HL-60 (cell line): Measurements from ENCODE around the gene MARCHF9.

Source experiments
- DNase-seq, 2 experiments: peaks; one replicate each; pipeline ENCODE4 v3.0.0-alpha.2; 2010 to 2020; ENCODE audit warnings: low read depth in 1 of 2, low spot score in 1 of 2
- H3K27ac ChIP-seq: fragments of 250-450 bp; sonication (Bioruptor Pico); replicated peaks from 2 replicates; pipeline ENCODE4 v1.5.1; 2020; ENCODE audit warnings: mild to moderate bottlenecking, moderate library complexity
- H3K27me3 ChIP-seq: fragments of 250-450 bp; sonication (Bioruptor Pico); 2 replicates; pipeline ENCODE4 v1.5.1; 2021; ENCODE audit warnings: mild to moderate bottlenecking, moderate library complexity; ENCODE audit not compliant: insufficient read depth, poor library complexity, severe bottlenecking
- H3K4me3 ChIP-seq: replicated peaks from 2 replicates; pipeline ENCODE4 v1.5.1; 2011; ENCODE audit warnings: mild to moderate bottlenecking, control low read depth, low read length; ENCODE audit not compliant: insufficient read depth
- GABPA ChIP-seq: IDR thresholded peaks from 2 replicates; pipeline ENCODE4 v1.6.1; 2012; ENCODE audit warnings: low read depth
- POLR2AphosphoS5 ChIP-seq: IDR thresholded peaks from 2 replicates; pipeline ENCODE4 v1.6.1; 2012; ENCODE audit warnings: low read depth
- REST ChIP-seq: IDR thresholded peaks from 2 replicates; pipeline ENCODE4 v1.6.1; 2012; ENCODE audit warnings: low read depth; ENCODE audit not compliant: insufficient replicate concordance
- SPI1 ChIP-seq: IDR thresholded peaks from 2 replicates; pipeline ENCODE4 v1.6.1; 2012; ENCODE audit warnings: low read depth, mild to moderate bottlenecking, borderline replicate concordance
- TF ChIP-seq, protein P1 (sequence below): IDR thresholded peaks from one replicate; pipeline ENCODE4 v1.5.1; 2011; ENCODE audit warnings: low read length, control low read depth, inconsistent platforms; ENCODE audit not compliant: insufficient read depth

The MARCHF9 gene

GRCh38 chr12:57767305-57767698 lies 12.4 kb downstream of the MARCHF9 start:
- no peak for DNase-seq
- TF ChIP-seq SPI1, result no peak
- TF ChIP-seq, protein P1, sequence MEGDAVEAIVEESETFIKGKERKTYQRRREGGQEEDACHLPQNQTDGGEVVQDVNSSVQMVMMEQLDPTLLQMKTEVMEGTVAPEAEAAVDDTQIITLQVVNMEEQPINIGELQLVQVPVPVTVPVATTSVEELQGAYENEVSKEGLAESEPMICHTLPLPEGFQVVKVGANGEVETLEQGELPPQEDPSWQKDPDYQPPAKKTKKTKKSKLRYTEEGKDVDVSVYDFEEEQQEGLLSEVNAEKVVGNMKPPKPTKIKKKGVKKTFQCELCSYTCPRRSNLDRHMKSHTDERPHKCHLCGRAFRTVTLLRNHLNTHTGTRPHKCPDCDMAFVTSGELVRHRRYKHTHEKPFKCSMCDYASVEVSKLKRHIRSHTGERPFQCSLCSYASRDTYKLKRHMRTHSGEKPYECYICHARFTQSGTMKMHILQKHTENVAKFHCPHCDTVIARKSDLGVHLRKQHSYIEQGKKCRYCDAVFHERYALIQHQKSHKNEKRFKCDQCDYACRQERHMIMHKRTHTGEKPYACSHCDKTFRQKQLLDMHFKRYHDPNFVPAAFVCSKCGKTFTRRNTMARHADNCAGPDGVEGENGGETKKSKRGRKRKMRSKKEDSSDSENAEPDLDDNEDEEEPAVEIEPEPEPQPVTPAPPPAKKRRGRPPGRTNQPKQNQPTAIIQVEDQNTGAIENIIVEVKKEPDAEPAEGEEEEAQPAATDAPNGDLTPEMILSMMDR, result no peak
- TF ChIP-seq POLR2AphosphoS5, result no peak
- no peak for TF ChIP-seq REST
- no peak for TF ChIP-seq GABPA
- H3K27me3 ChIP-seq, result peaks cover 28% of the 10 kb centered on the region
- no peak overlapping the region for H3K27ac ChIP-seq
- H3K4me3 ChIP-seq, result no peak overlapping the region

GRCh38 chr12:57767876-57768275 lies 13.0 kb downstream of the MARCHF9 start:
- no peak for TF ChIP-seq GABPA
- no peak for TF ChIP-seq POLR2AphosphoS5
- no peak for TF ChIP-seq REST
- TF ChIP-seq, protein P1, result no peak
- TF ChIP-seq SPI1, result no peak
- no peak overlapping the region for H3K4me3 ChIP-seq
- DNase-seq, result no peak
- peaks cover 28% of the 10 kb centered on the region for H3K27me3 ChIP-seq
- H3K27ac ChIP-seq, result no peak overlapping the region

DNA sequence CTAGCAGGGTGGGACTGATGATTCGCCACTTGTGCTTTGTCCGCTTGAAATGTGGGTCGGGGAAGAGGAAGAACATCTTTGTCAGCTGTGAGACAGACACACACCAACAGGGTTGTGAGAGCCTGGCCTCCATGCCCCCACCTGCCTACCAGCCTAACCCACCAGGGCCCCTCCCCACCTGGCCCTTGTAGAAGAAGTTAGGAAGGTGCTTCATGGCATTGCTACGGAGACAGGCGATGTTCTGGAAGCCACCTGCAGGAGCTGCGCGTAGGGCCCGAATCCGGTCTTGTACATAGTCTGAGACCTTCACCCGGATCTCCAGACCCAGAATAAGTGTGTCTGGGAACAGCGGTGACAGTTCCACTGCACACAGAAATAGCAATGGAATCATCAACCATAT lies 14.7 kb downstream of the MARCHF9 start:
- TF ChIP-seq GABPA (no peak), REST (no peak), POLR2AphosphoS5 (no peak), SPI1 (no peak)
- TF ChIP-seq, protein P1, result no peak
- peaks cover 24% of the 10 kb centered on the region for H3K27me3 ChIP-seq
- DNase-seq, result no peak
- no peak overlapping the region for H3K27ac ChIP-seq
- H3K4me3 ChIP-seq, result no peak overlapping the region
